Measurements from ENCODE around the gene CAP2.

CAP2 gene

GRCh38 chr6:17493286-17493685 is 99.9 kb downstream of the CAP2 start:
- H2AFZ ChIP-seq (ENCODE audit: low read depth) = no peak overlapping the region
- H3K4me3 ChIP-seq (IDR thresholded peaks at IDR 0.05; ENCODE audit: insufficient read depth, low read depth, low read length) = no peak overlapping the region
- no peak for TF ChIP-seq CTCF (conservative IDR thresholded peaks at IDR 0.05; ENCODE audit: low read depth, low read length)
- H3K9ac ChIP-seq = no peak overlapping the region
- H3K36me3 ChIP-seq (ENCODE audit: insufficient read depth) = no peaks in the 10 kb centered on the region
- no peaks in the 10 kb centered on the region for H3K27me3 ChIP-seq (ENCODE audit: insufficient read depth, low read depth)
- H3K27ac ChIP-seq = no peak overlapping the region
- H3K4me2 ChIP-seq = no peak overlapping the region
- no peaks in the 10 kb centered on the region for H4K20me1 ChIP-seq (ENCODE audit: insufficient read depth)
- no peaks in the 10 kb centered on the region for H3K79me2 ChIP-seq (ENCODE audit: insufficient read depth, low read depth)
- H3K4me1 ChIP-seq (ENCODE audit: low read depth, poor library complexity, severe bottlenecking) = peaks cover 8% of the 10 kb centered on the region

- Histone ChIP-seq H3K4me3 (IDR thresholded peaks at IDR 0.05; ENCODE audit: insufficient read depth, low read depth, low read length) (no peak overlapping the region), H3K4me1 (ENCODE audit: low read depth, poor library complexity, severe bottlenecking) (peaks cover 8% of the 10 kb centered on the region), H3K27ac (no peak overlapping the region), H3K36me3 (ENCODE audit: insufficient read depth) (no peaks in the 10 kb centered on the region), H3K4me2 (no peak overlapping the region), H4K20me1 (ENCODE audit: insufficient read depth) (no peaks in the 10 kb centered on the region), H3K79me2 (ENCODE audit: insufficient read depth, low read depth) (no peaks in the 10 kb centered on the region), H2AFZ (ENCODE audit: low read depth) (no peak overlapping the region), H3K9ac (no peak overlapping the region), H3K27me3 (ENCODE audit: insufficient read depth, low read depth) (no peaks in the 10 kb centered on the region)
- no peak for TF ChIP-seq CTCF (conservative IDR thresholded peaks at IDR 0.05; ENCODE audit: low read depth, low read length)
Measured at GRCh38 chr6:17494177-17494576, 100.8 kb downstream of the CAP2 start.

GRCh38 chr6:17494919-17495318 is 101.5 kb downstream of the CAP2 start:
- H4K20me1 ChIP-seq (ENCODE audit: insufficient read depth) = no peaks in the 10 kb centered on the region
- no peak overlapping the region for H3K27ac ChIP-seq
- H2AFZ ChIP-seq (ENCODE audit: low read depth) = no peak overlapping the region
- H3K36me3 ChIP-seq (ENCODE audit: insufficient read depth) = no peaks in the 10 kb centered on the region
- H3K4me2 ChIP-seq = no peak overlapping the region
- no peak for TF ChIP-seq CTCF (conservative IDR thresholded peaks at IDR 0.05; ENCODE audit: low read depth, low read length)
- no peaks in the 10 kb centered on the region for H3K79me2 ChIP-seq (ENCODE audit: insufficient read depth, low read depth)
- H3K4me1 ChIP-seq (ENCODE audit: low read depth, poor library complexity, severe bottlenecking) = peaks cover 7% of the 10 kb centered on the region
- H3K27me3 ChIP-seq (ENCODE audit: insufficient read depth, low read depth) = no peaks in the 10 kb centered on the region
- no peak overlapping the region for H3K9ac ChIP-seq
- H3K4me3 ChIP-seq (IDR thresholded peaks at IDR 0.05; ENCODE audit: insufficient read depth, low read depth, low read length) = no peak overlapping the region

- no peaks in the 10 kb centered on the region for H3K27me3 ChIP-seq (ENCODE audit: insufficient read depth, low read depth)
- no peak overlapping the region for H3K27ac ChIP-seq
- no peak overlapping the region for H3K4me3 ChIP-seq (IDR thresholded peaks at IDR 0.05; ENCODE audit: insufficient read depth, low read depth, low read length)
- H3K4me2 ChIP-seq = no peak overlapping the region
- H3K36me3 ChIP-seq (ENCODE audit: insufficient read depth) = no peaks in the 10 kb centered on the region
- no peaks in the 10 kb centered on the region for H3K4me1 ChIP-seq (ENCODE audit: low read depth, poor library complexity, severe bottlenecking)
- TF ChIP-seq CTCF (conservative IDR thresholded peaks at IDR 0.05; ENCODE audit: low read depth, low read length) = no peak
- no peak overlapping the region for H2AFZ ChIP-seq (ENCODE audit: low read depth)
- H4K20me1 ChIP-seq (ENCODE audit: insufficient read depth) = no peaks in the 10 kb centered on the region
- no peaks in the 10 kb centered on the region for H3K79me2 ChIP-seq (ENCODE audit: insufficient read depth, low read depth)
- no peak overlapping the region for H3K9ac ChIP-seq
Measured at GRCh38 chr6:17497535-17498095, 104.2 kb downstream of the CAP2 start.
